Measurements from ENCODE around the gene OSBPL9. TPM values are rescaled to one million over a fixed set of nuclear protein-coding genes. Genes with fewer than 3 reads are reported as not detected.
"Not testable (repeated sequence)": the region's sequence is repeated elsewhere in the genome, so short reads cannot be mapped to it uniquely, and the experiment has no call there.

Gene OSBPL9
- polyA plus RNA-seq, 5 donors: 82.3 to 140 (median 131) TPM

DNA sequence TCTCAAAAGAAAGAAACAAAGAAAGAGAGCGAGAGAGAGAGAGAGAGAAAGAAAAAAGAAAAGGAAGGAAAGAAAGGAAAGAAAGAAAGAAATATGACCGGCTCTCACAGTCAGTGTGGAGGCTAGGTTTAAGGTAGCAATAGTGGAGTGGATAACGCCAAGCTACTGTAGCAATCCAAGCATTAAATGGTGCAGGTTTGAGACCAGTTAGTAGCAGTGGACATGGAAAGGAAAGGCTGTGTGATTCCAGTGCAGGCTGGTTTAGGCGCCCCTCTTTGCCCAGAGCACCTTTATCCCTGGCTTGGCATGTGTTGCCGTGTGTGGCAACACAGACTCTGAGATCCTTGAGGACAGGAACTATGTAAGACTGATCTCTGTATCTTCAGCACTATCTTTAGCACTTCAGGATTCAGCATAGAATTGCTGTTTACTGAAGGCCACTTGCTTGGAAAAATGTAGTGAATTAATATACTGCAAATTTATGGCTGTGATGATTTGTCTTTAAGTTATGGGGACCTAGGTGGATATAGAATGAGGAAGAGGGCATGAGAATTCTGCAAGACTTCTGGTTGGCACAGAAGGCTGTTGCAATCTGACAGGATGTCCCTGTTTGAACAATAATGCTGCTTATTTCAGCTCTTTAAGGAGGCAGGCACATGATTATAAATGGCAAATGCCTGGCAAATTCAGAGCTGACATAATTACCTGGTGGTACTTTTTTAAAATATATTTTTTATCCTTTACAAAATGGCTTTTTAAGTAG lies 10.8 kb upstream of the OSBPL9 start:
- no peak for DNase-seq

DNA sequence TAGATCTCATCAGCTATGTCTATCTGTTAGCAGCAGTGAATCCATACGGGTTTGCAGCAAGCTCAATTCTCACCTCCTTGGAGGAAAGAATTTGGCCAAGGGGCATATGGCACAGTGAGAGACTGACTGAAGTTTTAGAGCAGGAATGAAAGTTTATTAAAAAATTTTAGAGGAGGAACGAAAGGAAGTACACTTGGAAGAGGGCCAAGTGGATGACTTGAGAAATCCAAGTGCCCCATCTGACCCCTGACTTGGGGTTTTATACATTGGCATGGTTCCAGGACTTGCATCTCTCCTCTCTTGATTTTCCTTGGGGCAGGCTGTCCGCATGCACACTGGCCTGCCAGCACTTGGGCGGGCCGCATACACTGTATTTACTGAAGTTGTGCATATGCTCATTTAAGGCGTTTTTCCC lies 9.2 kb upstream of the OSBPL9 start:
- no peak for DNase-seq

DNA sequence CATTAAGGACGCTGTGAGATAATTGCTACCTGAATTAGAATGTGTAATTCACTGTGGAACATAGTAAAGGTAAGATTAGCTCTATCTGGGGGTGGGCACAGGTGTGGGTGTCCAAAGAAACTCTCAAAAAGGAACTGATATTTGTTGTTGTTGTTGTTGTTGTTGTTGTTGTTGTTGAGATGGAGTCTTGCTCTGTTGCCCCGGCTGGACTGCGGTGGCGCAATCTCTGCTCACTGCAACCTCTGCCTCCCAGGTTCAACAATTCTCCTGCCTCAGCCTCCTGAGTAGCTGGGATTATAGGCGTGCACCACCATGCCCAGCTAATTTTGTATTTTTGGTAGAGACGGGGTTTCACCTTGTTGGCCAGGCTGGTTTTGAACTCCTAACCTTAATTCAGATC lies 6.8 kb upstream of the OSBPL9 start:
- not testable (repeated sequence) for DNase-seq

DNA sequence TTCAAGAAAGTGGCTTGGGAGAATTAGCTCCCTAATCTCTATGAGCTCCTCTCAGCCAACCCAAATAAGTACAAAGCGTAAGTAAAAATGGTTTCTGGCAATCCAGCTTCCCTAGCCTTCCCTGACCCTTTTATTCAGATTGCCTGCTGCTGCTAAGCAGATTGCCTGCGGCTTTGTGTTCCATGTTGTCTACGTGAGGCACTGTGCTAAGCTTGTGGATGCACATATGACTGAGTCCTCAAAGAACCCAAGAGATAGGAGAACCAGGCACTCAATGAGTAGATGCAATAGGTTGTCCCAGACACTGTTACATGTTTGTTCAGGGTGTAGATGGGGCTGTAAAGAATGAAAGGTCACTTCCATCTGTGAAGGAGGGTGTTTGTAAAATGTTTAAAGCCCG lies 6.3 kb upstream of the OSBPL9 start:
- no peak for DNase-seq

DNA sequence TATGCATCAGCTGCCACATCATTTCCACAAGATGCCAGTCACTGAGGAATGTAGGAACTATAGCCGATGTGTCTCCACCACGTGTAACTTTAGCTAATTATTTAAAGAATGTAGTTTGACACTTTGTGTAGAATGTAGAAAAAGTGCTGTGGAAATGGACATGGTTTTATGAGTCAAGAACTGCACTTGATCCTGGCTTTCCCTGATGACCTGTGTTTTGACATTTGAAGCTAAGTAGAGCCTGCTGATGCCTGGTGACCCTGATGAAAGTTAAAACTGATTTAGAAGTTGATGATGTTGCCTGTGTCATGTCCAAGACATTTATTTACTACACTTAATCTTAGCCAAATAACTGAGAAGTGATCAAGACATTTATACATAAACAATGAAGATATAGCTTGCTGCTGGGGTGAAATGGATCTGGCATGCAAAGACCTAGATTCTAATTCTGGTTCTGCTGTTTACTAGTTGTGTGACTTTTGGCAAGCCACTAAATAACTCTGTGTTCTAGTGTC lies 4.4 kb upstream of the OSBPL9 start:
- peak; percentile 57 to 71 for DNase-seq

DNA sequence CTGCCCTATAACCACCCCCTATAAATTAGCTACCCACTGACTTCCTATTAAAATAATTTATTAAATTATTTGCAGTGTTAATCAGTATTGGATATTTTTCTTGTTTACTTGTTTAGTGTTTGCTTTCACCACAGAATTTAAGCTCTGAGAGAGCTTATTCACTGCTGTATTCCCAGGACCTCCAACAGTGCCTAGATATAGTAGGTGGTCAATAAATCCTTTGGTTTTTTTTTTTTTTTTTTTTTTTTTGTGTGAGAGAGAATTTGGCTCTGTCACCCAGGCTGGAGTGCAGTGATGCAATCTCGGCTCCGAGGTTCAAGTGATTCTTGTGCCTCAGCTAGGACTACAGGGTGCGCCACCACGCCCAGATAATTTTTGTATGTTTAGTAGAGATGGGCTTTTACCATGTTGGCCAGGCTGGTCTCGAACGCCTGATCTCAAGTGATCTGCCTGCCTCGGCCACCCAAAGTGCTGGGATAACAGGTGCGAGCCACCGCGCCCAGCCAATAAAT lies 1.1 kb upstream of the OSBPL9 start:
- no peak for DNase-seq

DNA sequence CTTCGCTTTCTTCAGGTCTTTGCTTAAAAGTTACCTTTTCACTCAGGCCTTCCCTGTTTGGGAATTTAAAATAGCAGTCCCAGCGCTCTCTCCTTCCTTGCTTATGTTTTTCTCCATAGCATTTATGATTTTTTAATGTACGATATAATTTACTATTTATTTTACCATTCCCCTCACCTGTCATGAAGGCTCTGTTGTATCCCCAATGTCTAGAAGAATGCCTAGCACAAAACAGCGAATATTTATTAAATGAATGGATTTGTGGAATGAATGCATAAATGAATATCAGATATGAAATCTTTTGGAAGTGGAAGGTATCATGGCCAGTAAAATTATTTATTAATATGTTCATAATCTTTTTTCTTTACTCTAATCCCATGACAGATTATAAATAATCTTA lies 402 bp upstream of the OSBPL9 start:
- DNase-seq: no peak

DNA sequence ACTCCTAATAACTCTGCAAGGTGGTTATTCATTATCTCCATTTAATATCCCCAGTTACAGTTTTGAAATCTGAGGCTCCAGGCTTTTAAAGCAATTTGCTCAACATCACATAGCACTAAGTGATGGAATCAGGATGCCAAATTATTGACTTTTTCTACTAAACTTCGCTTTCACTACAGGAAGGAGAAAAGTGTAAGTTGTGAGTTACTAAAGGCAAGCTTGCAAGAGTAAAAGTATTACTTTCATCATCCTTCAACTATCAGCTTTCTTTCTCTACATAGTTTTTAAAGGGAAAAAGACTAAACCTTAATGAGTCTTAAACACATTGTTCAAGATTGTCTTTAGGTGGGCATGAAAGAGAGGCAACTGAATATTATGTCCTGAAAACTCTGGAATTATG lies 1.8 kb downstream of the OSBPL9 start:
- DNase-seq: no peak

DNA sequence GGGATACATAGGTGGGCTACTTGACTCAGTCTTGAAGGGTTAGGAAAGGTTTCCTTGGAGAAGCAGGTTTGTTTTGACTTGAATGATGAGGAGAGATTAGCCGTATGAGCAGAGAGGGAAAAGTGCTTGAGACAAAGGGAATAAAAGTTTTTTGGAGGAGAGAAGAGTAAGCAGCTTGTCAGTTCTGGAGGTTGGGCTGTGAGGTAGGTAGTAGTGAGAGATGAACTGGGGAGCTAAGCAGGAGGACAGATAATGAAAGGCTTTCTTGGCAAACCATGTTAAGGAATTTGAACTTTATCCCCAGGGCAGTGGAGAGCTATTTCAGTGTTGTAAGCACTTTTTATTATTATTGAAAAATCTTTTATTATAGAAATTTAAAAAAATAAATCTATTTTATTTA lies 3.6 kb downstream of the OSBPL9 start:
- no peak for DNase-seq

DNA sequence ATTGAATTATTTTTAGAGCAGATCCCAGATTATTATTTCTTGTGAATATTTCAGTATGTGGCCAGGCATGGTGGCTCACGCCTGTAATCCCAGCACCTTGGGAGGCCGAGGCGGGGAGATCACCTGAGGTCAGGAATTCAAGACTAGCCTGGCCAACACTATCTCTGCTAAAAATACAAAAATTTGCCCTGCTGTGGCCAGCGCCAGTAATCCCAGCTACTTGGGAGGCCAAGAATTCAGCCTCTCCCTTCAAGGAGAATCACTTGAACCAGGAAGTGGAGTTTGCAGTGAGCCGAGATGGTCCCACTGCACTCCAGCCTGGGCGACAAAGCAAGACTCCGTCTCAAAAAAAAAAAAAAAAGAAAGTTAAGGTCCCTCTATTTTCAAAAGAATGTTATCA lies 4.3 kb downstream of the OSBPL9 start:
- DNase-seq: no peak

DNA sequence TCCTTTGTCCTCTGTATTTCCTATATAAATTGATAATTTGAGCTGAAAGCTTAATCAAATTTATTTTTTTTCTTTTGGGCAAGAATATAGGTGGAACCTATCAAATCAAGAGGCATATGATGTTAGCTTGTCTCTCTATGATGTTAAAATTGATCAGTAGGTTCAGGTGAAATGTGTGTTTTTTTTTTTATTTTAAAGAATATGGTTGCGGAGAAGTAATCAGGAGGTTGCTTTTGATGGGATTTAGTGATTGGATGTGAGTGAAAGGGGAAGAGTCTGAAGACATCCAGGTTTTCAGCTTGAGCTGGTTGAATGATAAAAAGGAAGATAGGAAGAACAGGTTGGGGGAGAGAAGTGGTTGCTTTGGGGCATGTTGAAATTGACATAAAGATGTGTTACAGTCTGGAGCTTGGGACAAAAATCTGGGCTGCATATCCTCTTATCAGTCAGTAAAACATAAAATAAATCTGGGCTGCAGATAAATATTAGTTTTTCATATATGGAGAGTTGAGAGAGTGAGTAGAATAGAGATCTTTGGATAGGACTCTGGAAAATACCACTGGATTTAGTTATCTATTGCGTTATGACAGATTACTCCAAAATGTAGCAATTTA lies 5.1 kb downstream of the OSBPL9 start:
- no peak for DNase-seq

DNA sequence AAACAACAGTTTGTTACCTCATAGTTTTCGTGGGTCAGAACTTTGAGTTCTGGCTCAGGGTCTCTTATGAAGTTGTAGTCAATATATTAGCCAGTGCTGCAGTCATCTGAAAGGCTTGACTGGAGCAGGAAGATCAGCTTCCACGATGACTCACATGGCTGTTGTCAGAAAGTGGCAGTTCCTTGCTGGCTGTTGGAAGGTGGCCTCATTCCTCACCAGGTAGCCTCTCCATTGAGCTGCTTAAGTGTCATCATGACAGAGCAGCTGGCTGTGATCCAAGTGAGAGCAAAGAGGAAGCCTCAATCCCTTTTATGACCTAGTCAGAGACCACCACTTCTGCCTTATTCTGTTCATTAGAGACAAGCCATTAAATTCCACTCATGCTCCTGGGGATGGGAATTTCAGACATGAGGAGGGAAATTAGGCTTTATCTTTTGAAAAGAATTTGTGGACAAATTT lies 5.6 kb downstream of the OSBPL9 start:
- no peak for DNase-seq

DNA sequence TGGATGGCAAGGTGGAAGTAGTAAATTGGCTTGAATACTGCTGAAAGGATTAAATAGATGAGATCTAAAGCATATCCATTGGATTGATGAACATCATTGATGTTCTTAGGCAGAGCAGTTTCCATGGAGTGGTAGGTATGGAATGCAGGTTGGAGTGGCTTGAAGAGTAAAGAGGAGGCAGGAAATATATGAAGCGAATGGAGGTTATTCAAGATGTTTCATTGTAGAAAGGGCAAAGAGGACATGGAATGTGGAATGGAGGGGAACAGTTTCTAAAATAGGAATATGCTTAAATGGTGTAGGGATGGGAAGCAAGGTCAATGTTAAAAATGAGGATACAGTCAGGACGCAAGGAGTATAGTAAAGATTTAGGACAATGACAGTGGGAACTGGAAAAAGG lies 6.1 kb downstream of the OSBPL9 start:
- no peak for DNase-seq

DNA sequence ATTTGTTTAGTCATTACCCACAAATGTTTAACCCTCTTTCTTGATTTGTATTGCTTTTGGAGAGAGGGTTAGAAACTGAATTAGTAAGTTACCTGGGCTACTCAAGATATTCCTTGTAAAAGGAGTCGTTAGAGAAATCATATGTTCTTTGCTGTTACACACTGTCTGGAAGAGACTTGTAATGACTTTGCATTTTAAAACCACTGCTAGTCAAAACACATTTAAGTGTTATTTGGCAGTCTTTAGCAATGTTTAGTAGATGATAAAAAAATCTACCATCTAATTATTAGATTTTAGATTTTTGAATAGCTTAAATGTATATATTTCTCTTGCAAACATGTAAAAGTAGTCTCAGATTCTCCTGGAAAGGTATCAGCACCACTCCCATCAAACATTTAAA lies 6.6 kb downstream of the OSBPL9 start:
- DNase-seq: no peak

DNA sequence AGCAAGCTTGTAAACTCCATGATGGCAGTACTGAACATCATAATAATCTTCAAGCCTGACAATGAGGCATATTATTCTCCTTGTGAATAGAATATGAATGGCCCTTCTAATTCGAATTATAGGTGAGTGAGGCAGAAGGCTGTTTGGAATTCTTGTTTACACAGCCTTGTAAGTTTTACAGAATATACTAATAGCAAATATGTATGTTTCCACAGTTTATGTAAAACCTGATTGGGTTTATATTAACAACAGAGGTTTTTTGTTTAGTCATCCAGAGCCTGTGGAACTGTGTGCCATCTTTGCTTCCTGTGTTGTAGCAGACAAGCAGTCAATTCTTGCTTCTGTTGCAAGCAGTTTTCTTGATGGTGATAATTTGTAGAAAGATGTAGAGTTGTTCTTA lies 8.0 kb downstream of the OSBPL9 start:
- DNase-seq: no peak

DNA sequence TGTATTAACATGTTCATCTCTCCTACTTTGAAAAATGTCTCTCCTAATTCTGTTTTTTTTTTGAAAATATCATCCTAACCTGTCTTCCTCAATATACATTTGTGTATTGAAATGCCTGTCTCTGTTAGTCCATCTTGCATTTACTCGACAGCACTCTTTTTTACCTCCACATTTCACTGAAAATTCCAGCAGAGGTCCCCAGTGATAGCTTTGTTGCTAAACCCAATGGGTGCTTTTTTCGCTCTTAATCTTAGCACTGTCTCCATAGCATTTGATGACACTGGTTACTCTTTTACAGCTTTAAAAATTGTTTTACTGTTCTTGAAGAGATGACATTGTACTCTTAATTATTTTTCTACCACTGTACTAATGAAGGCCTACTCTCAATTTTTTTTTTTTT lies 10.8 kb downstream of the OSBPL9 start:
- no peak for DNase-seq

DNA sequence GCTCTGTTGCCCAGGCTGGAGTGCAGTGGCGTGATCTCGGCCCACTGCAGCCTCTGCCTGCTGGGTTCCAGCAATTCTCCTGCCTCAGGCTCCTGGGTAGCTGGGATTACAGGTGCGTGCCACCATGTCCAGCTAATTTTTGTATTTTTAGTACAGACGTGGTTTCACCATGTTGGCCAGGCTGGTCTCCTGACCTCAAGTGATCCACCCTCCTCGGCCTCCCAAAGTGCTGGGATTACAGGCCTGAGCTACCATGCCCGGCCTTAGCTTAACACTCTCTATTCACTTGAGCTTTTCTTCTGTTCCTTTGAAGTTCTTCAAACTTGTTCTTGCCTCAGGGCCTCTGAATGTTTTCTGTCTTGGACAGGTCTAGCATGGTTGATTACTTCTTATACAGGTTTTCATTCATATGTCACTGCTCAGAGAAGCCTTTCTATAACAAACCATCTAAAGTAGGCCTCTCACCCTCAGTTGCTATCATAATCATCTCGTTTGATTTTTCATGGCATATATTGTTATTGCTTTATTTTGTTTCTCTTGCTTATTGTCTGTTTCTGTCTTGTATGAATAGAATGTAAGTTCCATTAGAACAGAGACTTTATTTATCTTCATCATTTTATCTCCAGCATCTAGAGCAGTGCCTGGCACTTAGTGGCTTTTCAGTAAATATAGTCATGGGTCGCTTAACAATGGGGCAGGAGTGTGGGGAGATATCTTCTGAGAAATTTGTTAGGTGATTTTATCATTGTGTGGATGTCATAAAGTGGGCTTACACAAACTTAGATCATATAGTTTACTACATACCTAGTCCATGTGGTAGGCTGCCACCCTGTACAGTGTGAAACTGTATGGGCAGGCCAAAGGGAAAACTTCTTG lies 12.1 kb downstream of the OSBPL9 start:
- no peak for DNase-seq

DNA sequence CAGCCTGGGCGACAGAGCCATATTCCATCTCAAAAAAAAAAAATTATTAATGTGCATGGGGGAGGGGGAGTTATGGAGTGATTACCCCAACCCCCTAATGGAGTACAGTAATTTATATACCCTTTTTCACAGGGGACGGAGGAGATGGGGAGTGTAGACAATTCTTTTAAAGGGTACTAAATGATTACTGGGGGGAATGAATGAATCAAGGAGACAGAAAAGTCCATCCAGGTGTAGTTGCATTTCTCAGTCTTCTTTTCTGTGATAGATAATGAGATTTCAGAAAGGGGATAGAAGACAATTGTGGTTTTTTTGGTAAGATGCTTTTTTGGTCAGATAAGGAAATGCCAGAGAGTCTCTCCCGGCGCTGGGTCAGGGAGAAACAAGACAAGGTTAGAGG lies 13.0 kb downstream of the OSBPL9 start:
- no peak for DNase-seq

DNA sequence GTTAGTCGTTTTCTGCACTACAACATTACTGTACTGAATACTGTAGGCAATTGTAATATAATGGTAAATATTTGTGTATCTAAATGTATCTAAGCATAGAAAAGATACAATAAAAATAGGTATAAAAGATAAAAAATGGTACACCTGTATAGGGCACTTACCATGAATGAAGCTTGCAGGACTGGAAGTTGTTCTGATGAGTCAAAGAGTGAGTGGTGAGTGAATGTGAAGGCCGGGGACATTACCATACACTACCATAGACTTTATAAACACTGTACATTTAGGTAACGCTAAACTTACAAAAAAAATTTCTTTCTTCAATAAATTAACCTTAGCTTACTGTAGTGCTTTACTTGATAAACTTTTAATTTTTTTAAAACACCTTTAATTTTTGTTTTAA lies 13.5 kb downstream of the OSBPL9 start:
- no peak for DNase-seq

DNA sequence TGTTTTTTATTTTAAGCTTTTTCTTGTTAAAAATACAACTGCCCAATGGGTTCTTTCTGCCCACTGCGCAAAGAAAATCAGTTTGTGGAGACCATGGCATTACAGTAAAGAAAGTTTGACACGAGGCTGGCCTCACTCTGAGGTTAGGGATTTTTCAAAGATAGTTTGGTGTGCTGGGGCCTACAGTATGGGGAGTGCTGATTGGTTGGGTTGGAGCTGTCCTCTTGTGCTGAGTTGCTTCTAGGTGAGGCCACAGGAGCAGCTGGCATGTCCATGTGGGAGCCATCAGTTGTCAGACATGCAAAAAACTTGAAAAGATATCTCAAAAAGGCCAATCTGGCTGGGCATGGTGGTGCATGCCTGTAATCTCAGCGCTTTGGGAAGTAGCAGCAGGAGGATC lies 14.0 kb downstream of the OSBPL9 start:
- no peak for DNase-seq

DNA sequence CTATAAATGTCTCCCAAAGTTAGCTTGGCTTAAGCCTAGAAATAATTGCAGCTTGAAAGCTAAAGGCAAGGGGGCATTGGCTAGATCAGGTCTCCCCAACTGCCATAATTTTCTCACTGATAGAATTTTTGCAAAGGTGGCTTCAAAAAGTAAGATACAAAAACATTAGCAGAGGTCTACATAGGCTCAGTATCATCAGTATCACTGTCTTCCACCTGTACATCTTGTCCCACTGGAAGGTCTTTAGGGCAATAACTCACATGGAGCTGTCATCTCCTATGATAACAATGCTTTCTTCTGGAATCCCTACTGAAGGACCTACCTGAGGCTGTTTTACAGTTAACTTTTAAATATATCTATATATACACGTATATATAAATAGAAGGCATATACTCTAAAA lies 14.9 kb downstream of the OSBPL9 start:
- DNase-seq: no peak

DNA sequence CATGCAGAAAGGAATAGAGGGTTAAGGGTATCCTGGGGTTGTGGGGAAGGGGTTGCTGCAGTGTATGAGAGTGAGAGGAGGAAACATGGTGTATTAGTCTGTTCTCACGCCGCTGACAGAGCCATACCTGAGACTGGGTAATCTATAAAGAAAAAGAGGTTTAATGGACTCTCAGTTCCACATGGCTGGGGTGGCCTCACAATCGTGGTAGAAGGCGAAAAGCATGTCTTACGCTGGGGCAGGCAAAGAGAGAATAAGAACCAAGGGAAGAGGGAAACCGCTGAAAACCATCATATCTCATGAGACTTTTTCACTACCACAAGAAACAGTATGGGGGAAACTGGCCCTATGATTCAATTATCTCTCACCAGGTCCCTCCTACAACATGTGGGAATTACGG lies 17.7 kb downstream of the OSBPL9 start:
- DNase-seq: no peak

Data from right lung (tissue), 5 donors.